ENCODE data around the gene RGL3.

DNA sequence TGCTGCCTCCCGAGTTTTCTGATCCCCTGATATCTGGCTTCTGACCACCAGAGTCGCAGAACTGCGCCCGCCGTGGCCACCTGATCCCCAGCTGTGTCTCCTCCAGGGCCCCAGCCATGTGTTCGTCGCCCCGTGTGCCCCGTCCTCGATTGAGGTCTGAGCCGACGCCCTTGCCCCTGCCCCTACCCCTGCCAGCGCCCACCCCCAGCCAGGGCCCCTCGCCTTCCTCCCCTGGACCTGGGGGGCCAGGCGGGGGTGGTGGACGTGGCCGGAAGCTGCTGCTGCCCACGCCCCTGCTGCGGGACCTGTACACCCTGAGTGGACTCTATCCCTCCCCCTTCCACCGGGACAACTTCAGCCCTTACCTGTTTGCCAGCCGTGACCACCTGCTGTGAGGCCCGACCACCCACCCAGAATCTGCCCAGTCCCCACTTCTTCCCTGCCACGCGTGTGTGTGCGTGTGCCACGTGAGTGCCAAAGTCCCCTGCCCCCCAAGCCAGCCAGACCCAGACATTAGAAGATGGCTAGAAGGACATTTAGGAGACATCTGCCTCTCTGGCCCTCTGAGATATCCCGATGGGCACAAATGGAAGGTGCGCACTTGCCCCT lies 54.7 kb downstream of the RGL3 start:
- TF ChIP-seq, protein P1, sequence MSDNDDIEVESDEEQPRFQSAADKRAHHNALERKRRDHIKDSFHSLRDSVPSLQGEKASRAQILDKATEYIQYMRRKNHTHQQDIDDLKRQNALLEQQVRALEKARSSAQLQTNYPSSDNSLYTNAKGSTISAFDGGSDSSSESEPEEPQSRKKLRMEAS (IDR thresholded peaks at IDR 0.05; ENCODE audit: low read depth, low read length), result no peak
- no peak for TF ChIP-seq BACH1 (IDR thresholded peaks at IDR 0.05; ENCODE audit: borderline replicate concordance)
- no peak for TF ChIP-seq POLR2A (IDR thresholded peaks at IDR 0.05; ENCODE audit: low read depth, low read length)
- no peak for TF ChIP-seq FOXM1 (IDR thresholded peaks at IDR 0.05; ENCODE audit: low read depth, low read length)
- no peak for TF ChIP-seq CTCF (IDR thresholded peaks at IDR 0.05 in 2 of 3, conservative IDR thresholded peaks at IDR 0.05 in 1 of 3; ENCODE audit: control insufficient read depth in 2 of 3, extremely low read depth in 1 of 3, insufficient read depth in 1 of 3, low read depth in 3 of 3, low read length in 3 of 3)

All from GM12878 (cell line).